ENCODE data around the gene EIF4G1.

Gene EIF4G1

DNA sequence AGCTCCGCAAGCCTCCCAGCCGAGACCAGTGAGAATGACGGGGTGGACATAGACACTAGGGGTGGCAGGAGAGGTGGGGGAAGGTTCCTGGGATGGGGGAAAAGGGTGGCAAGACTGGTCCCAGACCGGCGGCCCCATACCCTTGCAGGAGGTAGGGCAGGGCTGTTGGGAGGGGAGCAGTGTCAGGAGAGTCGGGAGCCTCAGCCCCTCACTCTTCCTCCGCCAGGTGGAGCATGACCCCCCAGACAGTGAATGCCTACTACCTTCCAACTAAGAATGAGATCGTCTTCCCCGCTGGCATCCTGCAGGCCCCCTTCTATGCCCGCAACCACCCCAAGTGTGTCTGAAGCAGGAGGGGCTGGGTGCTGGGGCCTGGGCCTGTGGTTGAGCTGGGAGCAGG lies 24.1 kb upstream of the EIF4G1 start:
- TF ChIP-seq EZH2 (IDR thresholded peaks at IDR 0.05; ENCODE audit: borderline replicate concordance, low read length) = no peak
- no peaks in the 10 kb centered on the region for H3K79me2 ChIP-seq (ENCODE audit: insufficient read depth, low read length)
- no peaks in the 10 kb centered on the region for H3F3A ChIP-seq (ENCODE audit: insufficient read depth, low read length)
- H3K4me3 ChIP-seq (ENCODE audit: low read depth, low read length, poor library complexity, severe bottlenecking) = no peak overlapping the region
- H3K4me2 ChIP-seq (ENCODE audit: low read length) = no peak overlapping the region
- H3K4me1 ChIP-seq (ENCODE audit: insufficient read depth, low read length, severe bottlenecking) = no peaks in the 10 kb centered on the region
- H3K9me2 ChIP-seq (ENCODE audit: low read depth, low read length) = no peaks in the 10 kb centered on the region
- no peak overlapping the region for H2AFZ ChIP-seq (ENCODE audit: low read length)
- no peaks in the 10 kb centered on the region for H3K9me3 ChIP-seq (ENCODE audit: low read length)
- H3K27ac ChIP-seq (ENCODE audit: low read depth, low read length, poor library complexity, severe bottlenecking) = no peak overlapping the region
- no peak overlapping the region for H3K9ac ChIP-seq (ENCODE audit: low read length)
- H3K27me3 ChIP-seq (ENCODE audit: insufficient read depth, low read length) = peaks cover 3% of the 10 kb centered on the region; the same call in 1 of the 2 replicates
- H3K36me3 ChIP-seq (ENCODE audit: insufficient read depth, low read length) = no peaks in the 10 kb centered on the region
- H4K20me1 ChIP-seq (ENCODE audit: insufficient read depth, low read length) = no peaks in the 10 kb centered on the region

DNA sequence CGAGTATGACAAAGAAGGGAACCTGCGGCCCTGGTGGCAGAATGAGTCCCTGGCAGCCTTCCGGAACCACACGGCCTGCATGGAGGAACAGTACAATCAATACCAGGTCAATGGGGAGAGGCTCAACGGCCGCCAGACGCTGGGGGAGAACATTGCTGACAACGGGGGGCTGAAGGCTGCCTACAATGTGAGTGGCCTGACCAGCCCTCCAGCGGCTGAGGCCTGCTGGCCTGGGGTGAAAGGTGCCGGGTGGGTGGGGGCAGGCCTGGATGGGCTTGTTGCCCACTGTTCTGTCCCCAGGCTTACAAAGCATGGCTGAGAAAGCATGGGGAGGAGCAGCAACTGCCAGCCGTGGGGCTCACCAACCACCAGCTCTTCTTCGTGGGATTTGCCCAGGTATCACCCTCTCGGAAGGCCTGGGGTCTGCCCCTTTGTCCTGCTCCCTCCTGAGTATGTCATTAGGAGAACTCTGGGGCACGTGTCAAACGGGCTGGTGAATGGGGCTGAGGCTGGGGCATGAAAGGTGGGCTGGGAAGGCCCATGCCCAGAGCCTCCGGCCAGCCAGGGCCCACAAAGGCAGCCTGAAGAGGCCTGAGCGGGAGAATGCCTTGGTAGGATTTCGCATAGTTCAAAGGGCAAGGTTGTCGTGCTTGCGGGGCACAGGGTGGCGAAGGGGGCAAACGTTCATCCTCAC lies 23.2 kb upstream of the EIF4G1 start:
- no peak overlapping the region for H3K9ac ChIP-seq (ENCODE audit: low read length)
- H3K9me2 ChIP-seq (ENCODE audit: low read depth, low read length) = no peaks in the 10 kb centered on the region
- TF ChIP-seq, protein P1, sequence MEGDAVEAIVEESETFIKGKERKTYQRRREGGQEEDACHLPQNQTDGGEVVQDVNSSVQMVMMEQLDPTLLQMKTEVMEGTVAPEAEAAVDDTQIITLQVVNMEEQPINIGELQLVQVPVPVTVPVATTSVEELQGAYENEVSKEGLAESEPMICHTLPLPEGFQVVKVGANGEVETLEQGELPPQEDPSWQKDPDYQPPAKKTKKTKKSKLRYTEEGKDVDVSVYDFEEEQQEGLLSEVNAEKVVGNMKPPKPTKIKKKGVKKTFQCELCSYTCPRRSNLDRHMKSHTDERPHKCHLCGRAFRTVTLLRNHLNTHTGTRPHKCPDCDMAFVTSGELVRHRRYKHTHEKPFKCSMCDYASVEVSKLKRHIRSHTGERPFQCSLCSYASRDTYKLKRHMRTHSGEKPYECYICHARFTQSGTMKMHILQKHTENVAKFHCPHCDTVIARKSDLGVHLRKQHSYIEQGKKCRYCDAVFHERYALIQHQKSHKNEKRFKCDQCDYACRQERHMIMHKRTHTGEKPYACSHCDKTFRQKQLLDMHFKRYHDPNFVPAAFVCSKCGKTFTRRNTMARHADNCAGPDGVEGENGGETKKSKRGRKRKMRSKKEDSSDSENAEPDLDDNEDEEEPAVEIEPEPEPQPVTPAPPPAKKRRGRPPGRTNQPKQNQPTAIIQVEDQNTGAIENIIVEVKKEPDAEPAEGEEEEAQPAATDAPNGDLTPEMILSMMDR (IDR thresholded peaks at IDR 0.05; ENCODE audit: low read length) = no peak
- TF ChIP-seq EZH2 (IDR thresholded peaks at IDR 0.05; ENCODE audit: borderline replicate concordance, low read length) = no peak
- no peaks in the 10 kb centered on the region for H3K79me2 ChIP-seq (ENCODE audit: insufficient read depth, low read length)
- H3K36me3 ChIP-seq (ENCODE audit: insufficient read depth, low read length) = no peaks in the 10 kb centered on the region
- H3K4me2 ChIP-seq (ENCODE audit: low read length) = no peak overlapping the region
- H2AFZ ChIP-seq (ENCODE audit: low read length) = no peak overlapping the region
- no peak overlapping the region for H3K4me3 ChIP-seq (ENCODE audit: low read depth, low read length, poor library complexity, severe bottlenecking)
- no peaks in the 10 kb centered on the region for H3F3A ChIP-seq (ENCODE audit: insufficient read depth, low read length)
- no peaks in the 10 kb centered on the region for H3K27me3 ChIP-seq (ENCODE audit: insufficient read depth, low read length)
- H4K20me1 ChIP-seq (ENCODE audit: insufficient read depth, low read length) = no peaks in the 10 kb centered on the region
- no peak overlapping the region for H3K27ac ChIP-seq (ENCODE audit: low read depth, low read length, poor library complexity, severe bottlenecking)
- H3K9me3 ChIP-seq (ENCODE audit: low read length) = no peaks in the 10 kb centered on the region
- H3K4me1 ChIP-seq (ENCODE audit: insufficient read depth, low read length, severe bottlenecking) = no peaks in the 10 kb centered on the region

DNA sequence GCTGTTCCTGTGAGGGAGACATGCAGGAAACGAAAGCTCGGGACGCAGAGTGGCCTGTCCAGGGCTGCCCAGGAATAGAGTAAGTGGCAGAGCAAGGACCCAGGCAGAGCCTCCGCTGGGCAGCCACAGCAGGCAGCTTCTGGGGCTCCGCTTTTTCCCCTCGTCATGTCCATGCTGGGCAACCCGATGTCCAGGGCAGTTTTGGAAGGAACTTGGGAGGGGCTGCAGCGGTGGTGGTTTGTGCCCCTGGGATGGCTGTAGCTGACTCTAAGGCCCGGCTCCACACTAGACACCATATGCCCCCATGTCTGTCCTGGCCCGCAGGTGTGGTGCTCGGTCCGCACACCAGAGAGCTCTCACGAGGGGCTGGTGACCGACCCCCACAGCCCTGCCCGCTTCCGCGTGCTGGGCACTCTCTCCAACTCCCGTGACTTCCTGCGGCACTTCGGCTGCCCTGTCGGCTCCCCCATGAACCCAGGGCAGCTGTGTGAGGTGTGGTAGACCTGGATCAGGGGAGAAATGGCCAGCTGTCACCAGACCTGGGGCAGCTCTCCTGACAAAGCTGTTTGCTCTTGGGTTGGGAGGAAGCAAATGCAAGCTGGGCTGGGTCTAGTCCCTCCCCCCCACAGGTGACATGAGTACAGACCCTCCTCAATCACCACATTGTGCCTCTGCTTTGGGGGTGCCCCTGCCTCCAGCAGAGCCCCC lies 22.5 kb upstream of the EIF4G1 start:
- TF ChIP-seq EZH2 (IDR thresholded peaks at IDR 0.05; ENCODE audit: borderline replicate concordance, low read length) = no peak
- TF ChIP-seq, protein P1 (IDR thresholded peaks at IDR 0.05; ENCODE audit: low read length) = no peak
- H4K20me1 ChIP-seq (ENCODE audit: insufficient read depth, low read length) = no peaks in the 10 kb centered on the region

More for the DNA sequence above, 22.5 kb upstream of the EIF4G1 start:
- H3F3A ChIP-seq (ENCODE audit: insufficient read depth, low read length) = no peaks in the 10 kb centered on the region
- no peaks in the 10 kb centered on the region for H3K79me2 ChIP-seq (ENCODE audit: insufficient read depth, low read length)
- H3K9ac ChIP-seq (ENCODE audit: low read length) = no peak overlapping the region
- H3K4me3 ChIP-seq (ENCODE audit: low read depth, low read length, poor library complexity, severe bottlenecking) = no peak overlapping the region
- no peaks in the 10 kb centered on the region for H3K9me2 ChIP-seq (ENCODE audit: low read depth, low read length)
- H3K4me1 ChIP-seq (ENCODE audit: insufficient read depth, low read length, severe bottlenecking) = no peaks in the 10 kb centered on the region
- no peaks in the 10 kb centered on the region for H3K27me3 ChIP-seq (ENCODE audit: insufficient read depth, low read length)
- no peak overlapping the region for H3K27ac ChIP-seq (ENCODE audit: low read depth, low read length, poor library complexity, severe bottlenecking)
- no peaks in the 10 kb centered on the region for H3K36me3 ChIP-seq (ENCODE audit: insufficient read depth, low read length)
- no peaks in the 10 kb centered on the region for H3K9me3 ChIP-seq (ENCODE audit: low read length)
- no peak overlapping the region for H2AFZ ChIP-seq (ENCODE audit: low read length)
- no peak overlapping the region for H3K4me2 ChIP-seq (ENCODE audit: low read length)

Data from OCI-LY1 (cell line).